ENCODE data around the gene BBS4.
"Not testable (repeated sequence)": the region's sequence is repeated elsewhere in the genome, so short reads cannot be mapped to it uniquely, and the experiment has no call there.

The BBS4 gene, protein sequence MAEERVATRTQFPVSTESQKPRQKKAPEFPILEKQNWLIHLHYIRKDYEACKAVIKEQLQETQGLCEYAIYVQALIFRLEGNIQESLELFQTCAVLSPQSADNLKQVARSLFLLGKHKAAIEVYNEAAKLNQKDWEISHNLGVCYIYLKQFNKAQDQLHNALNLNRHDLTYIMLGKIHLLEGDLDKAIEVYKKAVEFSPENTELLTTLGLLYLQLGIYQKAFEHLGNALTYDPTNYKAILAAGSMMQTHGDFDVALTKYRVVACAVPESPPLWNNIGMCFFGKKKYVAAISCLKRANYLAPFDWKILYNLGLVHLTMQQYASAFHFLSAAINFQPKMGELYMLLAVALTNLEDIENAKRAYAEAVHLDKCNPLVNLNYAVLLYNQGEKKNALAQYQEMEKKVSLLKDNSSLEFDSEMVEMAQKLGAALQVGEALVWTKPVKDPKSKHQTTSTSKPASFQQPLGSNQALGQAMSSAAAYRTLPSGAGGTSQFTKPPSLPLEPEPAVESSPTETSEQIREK

DNA sequence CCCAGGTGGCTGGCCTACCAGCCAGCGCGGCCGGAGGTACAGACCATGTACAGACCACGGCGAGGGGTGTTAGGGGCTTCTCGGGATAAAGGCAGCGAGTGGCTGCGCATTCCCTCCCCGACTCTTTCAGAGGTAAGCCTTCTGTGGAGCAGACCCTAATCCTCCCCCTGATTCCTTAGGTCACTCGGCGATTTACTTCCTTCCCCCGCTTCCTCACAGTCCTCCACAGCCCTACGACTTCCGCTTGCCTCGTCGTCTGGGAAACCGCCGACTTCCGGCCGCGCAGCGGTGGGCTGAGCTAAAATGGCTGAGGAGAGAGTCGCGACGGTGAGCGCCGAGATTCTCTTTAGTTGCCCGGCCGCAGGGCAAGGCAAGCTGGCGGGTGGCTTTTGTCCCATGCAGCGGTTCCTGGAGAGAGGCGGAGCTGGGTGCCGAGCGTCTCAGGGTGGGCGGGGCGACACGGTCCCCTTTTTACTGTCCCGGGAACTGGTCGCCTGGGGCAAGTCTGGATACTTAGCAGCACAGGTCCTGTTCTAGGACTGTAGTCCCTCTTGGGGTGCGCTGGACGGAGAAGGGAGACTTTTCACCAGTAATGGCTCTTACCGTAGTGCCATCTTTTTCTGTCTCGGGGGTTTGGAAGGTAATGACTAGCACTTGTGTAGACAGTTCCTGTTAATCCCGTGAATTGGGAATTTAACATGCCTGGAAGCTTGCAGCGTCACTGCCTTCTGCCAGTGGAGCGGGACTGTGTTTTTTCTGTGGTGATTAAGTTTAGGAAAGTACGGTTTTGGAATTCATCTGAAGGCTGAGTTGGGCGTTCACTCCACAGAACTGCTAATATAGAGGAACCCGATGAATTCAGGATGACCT is at the start of gene BBS4, which contains the start of gene HIGD2B:
TSS of gene BBS4 (plus strand) at position 283 of the 870 bp plus-strand sequence. CDS start at position 304, 21 bp downstream.
TSS of gene HIGD2B (minus strand) at position 258 of the 870 bp plus-strand sequence. CDS start 9,808 bp downstream, outside the sequence.
- TF ChIP-seq, protein P1, sequence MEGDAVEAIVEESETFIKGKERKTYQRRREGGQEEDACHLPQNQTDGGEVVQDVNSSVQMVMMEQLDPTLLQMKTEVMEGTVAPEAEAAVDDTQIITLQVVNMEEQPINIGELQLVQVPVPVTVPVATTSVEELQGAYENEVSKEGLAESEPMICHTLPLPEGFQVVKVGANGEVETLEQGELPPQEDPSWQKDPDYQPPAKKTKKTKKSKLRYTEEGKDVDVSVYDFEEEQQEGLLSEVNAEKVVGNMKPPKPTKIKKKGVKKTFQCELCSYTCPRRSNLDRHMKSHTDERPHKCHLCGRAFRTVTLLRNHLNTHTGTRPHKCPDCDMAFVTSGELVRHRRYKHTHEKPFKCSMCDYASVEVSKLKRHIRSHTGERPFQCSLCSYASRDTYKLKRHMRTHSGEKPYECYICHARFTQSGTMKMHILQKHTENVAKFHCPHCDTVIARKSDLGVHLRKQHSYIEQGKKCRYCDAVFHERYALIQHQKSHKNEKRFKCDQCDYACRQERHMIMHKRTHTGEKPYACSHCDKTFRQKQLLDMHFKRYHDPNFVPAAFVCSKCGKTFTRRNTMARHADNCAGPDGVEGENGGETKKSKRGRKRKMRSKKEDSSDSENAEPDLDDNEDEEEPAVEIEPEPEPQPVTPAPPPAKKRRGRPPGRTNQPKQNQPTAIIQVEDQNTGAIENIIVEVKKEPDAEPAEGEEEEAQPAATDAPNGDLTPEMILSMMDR (IDR thresholded peaks at IDR 0.05): no peak
- Histone ChIP-seq H3K27me3 (no peaks in the 10 kb centered on the region), H3K36me3 (no peaks in the 10 kb centered on the region), H3K4me1 (peaks cover 0 to 15% (median 8%) of the 10 kb centered on the region in 4 donors), H3K9me3 (no peaks in the 10 kb centered on the region), H3K4me3 (peak within 1 kb of the TSS; percentile 64), H3K27ac (peak within 1 kb of the TSS; percentile 87 to 93)
- intact Hi-C loops (cut with DNase I; ENCODE audit: low total_unique reads): loop anchor here (5.0 kb wide), 2 partner anchors 96 to 214 kb away; partner anchors contain the start of genes ADPGK and ARIH1
- peak; percentile 86 to 91 for DNase-seq

DNA sequence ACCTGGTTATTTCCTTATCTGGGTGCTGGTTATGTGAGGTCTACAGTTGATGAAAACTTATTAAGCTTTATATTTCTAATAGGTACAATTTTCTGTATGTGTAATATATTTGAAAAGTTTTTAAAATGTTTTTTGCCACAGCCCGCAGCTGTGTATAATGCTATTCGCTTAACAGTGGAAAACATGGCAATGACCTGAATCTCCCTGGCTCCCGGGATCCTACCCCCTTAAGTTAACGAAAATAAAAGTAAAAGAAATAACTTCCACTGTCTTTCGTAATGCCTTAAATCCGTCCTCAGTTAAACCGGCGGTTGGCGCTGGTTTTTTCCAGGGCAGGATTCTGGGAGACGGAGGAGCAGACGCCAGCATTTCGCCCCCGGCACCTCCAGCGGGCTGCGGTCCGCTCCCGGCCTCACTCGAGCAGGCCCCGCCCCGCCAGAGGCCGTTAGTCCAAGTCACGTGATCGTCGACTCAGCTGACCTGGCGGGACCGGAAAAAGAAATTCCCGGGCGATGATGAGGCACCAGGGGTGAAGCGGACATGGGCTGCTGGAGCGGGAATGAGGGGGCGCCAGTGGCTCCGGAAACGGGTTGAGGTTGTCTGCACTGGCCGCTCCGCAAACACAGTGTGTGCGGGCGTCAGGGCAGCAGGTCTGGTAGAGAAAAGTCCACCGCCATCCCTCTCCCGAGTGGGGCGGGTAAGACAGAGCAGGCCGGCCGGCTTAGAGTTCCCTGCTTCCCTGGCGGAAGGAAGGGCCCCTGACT is 49.3 kb upstream of the BBS4 start:
- Histone ChIP-seq H3K27ac (peak overlapping the region; percentile 50 to 54), H3K4me3 (peak overlapping the region; percentile 43 to 48)
- H3K9me3 ChIP-seq; H3K4me1 ChIP-seq; H3K36me3 ChIP-seq; intact Hi-C loops (cut with DNase I; ENCODE audit: low total_unique reads); H3K27me3 ChIP-seq: not testable (repeated sequence)
- DNase-seq: peak; percentile 87 to 90

DNA sequence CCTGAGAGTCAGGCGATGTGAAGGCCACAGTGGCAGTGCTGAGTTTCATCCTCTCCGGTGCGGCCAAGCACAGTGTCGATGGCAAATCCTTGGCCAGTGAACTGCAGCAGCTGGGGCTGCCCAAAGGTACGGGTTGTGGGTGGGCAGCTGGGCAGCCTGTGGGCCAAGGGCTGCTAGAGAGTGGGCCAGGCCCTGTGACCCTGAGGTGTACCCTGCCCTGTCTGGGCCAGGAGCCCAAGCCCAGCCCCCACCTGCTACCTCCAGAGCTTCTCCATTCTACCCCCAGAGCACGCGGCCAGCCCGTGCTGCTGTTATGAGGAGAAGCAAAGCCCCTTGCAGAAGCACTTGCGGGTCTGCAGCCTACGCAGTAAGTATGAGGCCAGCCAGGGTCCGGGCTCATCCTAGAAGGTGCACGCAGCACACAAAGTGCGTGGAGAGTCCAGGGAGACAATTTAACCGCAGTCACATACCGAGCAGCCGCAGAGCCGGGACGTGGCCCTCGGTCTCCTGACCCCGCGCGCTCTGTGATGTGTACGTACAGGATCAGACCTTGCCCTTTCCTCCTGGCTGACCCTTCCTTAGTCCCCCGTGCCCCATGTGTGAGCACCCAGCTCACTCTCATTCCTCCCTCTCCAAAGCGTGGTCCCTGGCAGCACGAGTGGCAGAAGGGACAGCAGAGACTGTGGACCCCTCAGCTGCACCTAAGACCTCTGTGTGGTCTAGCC is 46.1 kb upstream of the BBS4 start:
- H3K9me3 ChIP-seq; H3K4me1 ChIP-seq; H3K36me3 ChIP-seq; intact Hi-C loops (cut with DNase I; ENCODE audit: low total_unique reads); H3K27ac ChIP-seq; DNase-seq; H3K27me3 ChIP-seq; H3K4me3 ChIP-seq: not testable (repeated sequence)

DNA sequence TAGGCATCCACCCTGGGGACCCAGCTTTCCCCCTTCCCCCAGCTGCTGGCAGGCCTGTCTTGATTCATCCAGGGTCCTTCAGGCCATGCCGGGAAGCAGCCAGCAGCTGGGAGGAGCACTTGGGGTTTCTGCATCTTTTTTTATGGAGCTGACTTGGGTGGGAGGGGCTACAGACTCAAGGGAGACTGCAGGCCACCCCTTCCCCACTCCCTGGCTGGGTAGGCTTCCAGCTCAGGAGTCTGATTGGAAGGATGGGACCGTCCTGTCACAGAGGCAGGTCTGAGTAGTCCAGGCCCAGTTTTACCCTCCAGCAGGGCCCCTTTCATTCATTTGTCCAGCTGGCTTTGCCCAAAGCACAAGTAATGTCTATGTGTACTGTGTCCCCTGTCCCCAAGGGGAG is 43.7 kb upstream of the BBS4 start:
- not testable (repeated sequence) for H3K9me3 ChIP-seq, H3K27ac ChIP-seq

DNA sequence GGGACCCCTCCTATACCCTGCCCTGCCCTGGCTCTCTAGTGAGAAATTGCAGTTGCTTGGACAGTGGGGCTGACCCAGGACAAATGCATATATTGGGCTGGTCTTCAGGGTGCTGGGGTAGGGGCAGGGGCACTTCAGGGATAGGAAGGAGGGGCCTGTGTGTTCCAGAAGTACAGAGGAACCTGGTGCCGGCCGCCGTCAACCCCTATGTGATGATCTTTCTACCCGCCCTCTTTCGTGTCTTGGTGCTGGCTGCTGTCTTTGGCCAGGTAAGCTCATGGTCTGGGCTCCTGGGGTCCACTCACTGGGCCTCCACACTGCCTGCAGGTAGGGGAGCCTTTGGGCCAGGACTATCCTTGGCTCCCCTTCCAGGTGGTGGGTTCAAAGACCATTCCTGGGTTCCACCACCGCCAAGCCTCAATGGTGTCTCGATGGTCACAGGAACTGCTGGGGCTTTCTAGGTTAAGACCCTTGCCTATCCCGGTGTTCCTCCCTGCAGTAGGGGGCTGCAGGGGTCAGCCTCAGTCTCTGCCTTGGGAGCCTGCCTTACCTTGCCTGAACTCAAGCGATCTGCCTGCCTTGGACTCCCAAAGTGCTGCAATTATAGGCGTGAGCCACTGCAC is 37.3 kb upstream of the BBS4 start:
- H3K9me3 ChIP-seq; DNase-seq; H3K36me3 ChIP-seq; H3K4me1 ChIP-seq; H3K4me3 ChIP-seq; intact Hi-C loops (cut with DNase I; ENCODE audit: low total_unique reads); H3K27ac ChIP-seq; H3K27me3 ChIP-seq: not testable (repeated sequence)

More for the DNA sequence above, 43.7 kb upstream of the BBS4 start:
- H3K4me3 ChIP-seq; H3K4me1 ChIP-seq; H3K36me3 ChIP-seq; DNase-seq; intact Hi-C loops (cut with DNase I; ENCODE audit: low total_unique reads); H3K27me3 ChIP-seq: not testable (repeated sequence)

DNA sequence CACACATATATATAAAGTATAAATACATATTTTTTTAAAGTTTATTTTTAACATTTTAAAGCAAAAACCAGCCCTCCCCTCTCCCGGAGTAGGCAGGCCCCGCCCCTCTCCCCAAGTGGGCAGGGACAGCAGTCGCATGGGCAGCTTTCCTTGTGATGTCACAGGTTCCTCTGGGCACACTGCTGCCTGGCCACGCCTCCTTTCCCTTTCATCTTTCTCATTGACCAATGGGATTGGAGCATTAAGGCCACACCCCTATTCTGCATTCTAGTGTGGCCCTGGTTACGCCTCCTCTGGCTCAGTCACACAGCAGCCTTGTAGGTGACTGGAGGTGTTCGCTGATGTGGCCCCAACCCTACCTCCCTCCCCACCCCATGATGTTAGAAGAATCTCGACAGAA is 31.6 kb upstream of the BBS4 start, which contains the start of gene GOLGA6B:
TSS of gene GOLGA6B (plus strand) at position 301 of the 400 bp plus-strand sequence. CDS start at position 342, 41 bp downstream.
- H3K27ac ChIP-seq; DNase-seq; H3K27me3 ChIP-seq; intact Hi-C loops (cut with DNase I; ENCODE audit: low total_unique reads); H3K4me3 ChIP-seq; H3K4me1 ChIP-seq; H3K9me3 ChIP-seq; H3K36me3 ChIP-seq: not testable (repeated sequence)

DNA sequence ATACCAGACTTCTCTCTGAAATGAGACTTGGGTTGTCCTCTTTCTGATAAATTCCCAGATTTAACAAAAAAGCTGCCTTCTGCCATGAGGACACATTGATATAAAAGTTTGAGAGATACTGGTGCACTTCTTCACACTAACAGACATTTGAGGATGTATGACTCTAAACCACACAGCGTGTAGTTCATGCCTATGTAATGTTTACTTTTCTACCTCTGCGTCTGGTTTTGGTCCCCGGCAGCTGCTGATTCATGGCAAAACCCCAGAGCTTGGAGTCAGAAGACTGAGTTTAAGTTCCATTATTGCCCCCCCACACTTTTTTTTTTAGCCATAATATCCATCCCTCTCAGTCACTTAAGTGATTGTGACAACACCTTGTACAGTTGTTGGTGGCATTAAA is 30.0 kb upstream of the BBS4 start:
- H3K27me3 ChIP-seq; H3K4me3 ChIP-seq; H3K4me1 ChIP-seq; intact Hi-C loops (cut with DNase I; ENCODE audit: low total_unique reads); DNase-seq; H3K27ac ChIP-seq; H3K9me3 ChIP-seq; H3K36me3 ChIP-seq: not testable (repeated sequence)

DNA sequence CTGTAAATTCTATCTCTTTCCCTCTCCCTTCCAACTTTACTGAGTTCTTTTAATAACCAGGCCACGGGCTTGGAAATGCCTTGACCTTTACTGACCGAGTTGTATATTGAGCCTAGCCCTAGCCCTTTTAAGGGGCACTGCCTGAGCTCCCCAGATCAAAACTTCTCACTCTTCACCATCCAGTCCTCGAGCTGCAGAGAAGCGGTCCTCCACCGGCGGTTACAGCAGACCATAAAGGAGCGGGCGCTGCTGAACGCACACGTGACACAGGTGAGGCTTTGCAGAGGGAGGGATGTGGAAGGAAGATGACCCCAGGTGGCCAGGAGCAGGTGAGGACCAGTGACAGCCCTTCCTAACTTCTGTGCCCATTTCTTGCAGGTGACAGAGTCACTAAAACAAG is 24.9 kb upstream of the BBS4 start:
- H3K9me3 ChIP-seq; H3K27me3 ChIP-seq; H3K36me3 ChIP-seq; H3K27ac ChIP-seq; DNase-seq; H3K4me3 ChIP-seq; H3K4me1 ChIP-seq; intact Hi-C loops (cut with DNase I; ENCODE audit: low total_unique reads): not testable (repeated sequence)

DNA sequence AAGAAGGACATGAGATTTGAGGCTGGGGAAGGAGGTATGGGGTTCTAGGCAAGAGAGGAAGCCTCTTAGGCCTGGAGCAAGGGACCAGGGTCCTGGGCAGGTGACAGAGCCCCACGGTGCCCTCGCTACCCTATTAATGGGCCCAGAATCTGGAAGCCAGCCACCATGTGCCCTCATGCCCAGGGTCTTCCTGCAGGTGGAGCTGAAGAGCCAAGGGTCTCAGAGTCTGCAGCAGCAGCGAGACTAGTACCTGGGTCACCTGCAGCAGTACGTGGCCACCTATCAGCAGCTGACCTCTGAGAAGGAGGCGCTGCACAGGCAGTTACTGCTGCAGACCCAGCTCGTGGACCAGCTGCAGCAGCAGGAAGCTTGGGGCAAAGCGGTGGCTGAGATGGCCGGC is 22.1 kb upstream of the BBS4 start:
- H3K9me3 ChIP-seq; H3K36me3 ChIP-seq; DNase-seq; H3K4me1 ChIP-seq; H3K4me3 ChIP-seq; H3K27ac ChIP-seq; H3K27me3 ChIP-seq; intact Hi-C loops (cut with DNase I; ENCODE audit: low total_unique reads): not testable (repeated sequence)

DNA sequence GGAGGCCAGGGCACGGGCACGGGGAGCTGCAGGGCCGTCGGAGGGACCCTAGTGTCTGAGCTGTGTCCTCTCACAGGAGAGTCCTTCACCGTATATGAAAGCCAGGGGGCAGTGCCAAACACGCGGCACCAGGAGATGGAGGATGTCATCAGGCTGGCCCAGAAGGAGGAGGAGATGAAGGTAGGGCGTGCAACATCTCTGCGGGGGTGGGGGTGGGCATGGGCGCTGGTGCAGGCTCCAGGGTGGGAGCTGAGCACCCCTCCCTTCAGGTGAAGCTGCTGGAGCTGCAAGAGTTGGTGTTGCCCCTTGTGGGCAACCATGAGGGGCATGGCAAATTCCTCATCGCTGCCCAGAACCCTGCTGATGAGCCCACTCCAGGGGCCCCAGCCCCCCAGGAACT is 20.3 kb upstream of the BBS4 start:
- H3K4me3 ChIP-seq; H3K27me3 ChIP-seq; intact Hi-C loops (cut with DNase I; ENCODE audit: low total_unique reads); H3K36me3 ChIP-seq; H3K27ac ChIP-seq; H3K9me3 ChIP-seq; DNase-seq; H3K4me1 ChIP-seq: not testable (repeated sequence)

DNA sequence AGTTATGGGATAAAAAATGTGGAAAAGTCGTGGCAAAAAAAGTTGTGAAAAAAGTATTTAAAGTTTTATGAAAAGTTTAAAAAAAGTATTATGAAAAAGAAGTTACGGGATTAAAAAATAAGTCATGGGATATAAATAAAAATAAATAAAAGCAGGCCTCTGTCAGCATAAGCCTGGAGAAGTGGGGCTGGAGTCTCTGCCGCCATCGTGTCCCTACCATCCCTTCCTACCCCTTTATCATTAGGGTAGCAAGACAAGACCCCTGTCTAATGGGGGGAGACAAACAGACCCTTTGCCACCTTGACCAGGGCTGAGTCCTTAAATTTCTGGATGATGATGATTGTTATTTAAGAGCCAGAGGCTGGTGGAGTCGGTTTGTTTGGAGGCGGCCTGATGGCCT is 16.2 kb upstream of the BBS4 start:
- intact Hi-C loops (cut with DNase I; ENCODE audit: low total_unique reads): not testable (repeated sequence)

More for the DNA sequence above, 16.2 kb upstream of the BBS4 start:
- not testable (repeated sequence) for DNase-seq, H3K27me3 ChIP-seq, H3K27ac ChIP-seq, H3K4me3 ChIP-seq, H3K9me3 ChIP-seq, H3K4me1 ChIP-seq, H3K36me3 ChIP-seq
